KMS-11 (cell line): Measurements from ENCODE around the gene MAL.

Source experiments
- H2AFZ ChIP-seq: fragments of 200-600 bp; sonication (generic); 2 replicates; pipeline ENCODE4 v1.6.1; 2016; ENCODE audit warnings: antibody characterized with exemption, mixed run types, low read depth
- H3K27ac ChIP-seq: fragments of 200-600 bp; sonication (generic); 2 replicates; pipeline ENCODE4 v1.6.1; 2016; ENCODE audit warnings: mild to moderate bottlenecking, mixed run types
- H3K27me3 ChIP-seq: fragments of 200-600 bp; sonication (generic); 2 replicates; pipeline ENCODE4 v1.6.1; 2017; ENCODE audit warnings: mild to moderate bottlenecking, low read depth, mixed run types, moderate library complexity; ENCODE audit not compliant: insufficient read depth
- H3K36me3 ChIP-seq: fragments of 200-600 bp; sonication (generic); 2 replicates; pipeline ENCODE4 v1.6.1; 2017; ENCODE audit warnings: mild to moderate bottlenecking, mixed run types; ENCODE audit not compliant: insufficient read depth
- H3K4me1 ChIP-seq: fragments of 200-600 bp; sonication (generic); 2 replicates; pipeline ENCODE4 v1.6.1; 2016; ENCODE audit warnings: mild to moderate bottlenecking, low read depth, mixed run types; ENCODE audit not compliant: poor library complexity, severe bottlenecking
- H3K4me2 ChIP-seq: fragments of 200-600 bp; sonication (generic); 2 replicates; pipeline ENCODE4 v1.7.0; 2016; ENCODE audit warnings: mild to moderate bottlenecking, mixed run types
- H3K4me3 ChIP-seq: fragments of 200-600 bp; sonication (generic); IDR thresholded peaks from 2 replicates; pipeline ENCODE4 v1.6.1; 2017; ENCODE audit warnings: low read depth, low read length, mixed read lengths; ENCODE audit not compliant: insufficient read depth
- H3K79me2 ChIP-seq: fragments of 200-600 bp; sonication (generic); 2 replicates; pipeline ENCODE4 v1.6.1; 2016; ENCODE audit warnings: low read depth, mixed run types; ENCODE audit not compliant: insufficient read depth
- H3K9ac ChIP-seq: fragments of 200-600 bp; sonication (generic); 2 replicates; pipeline ENCODE4 v1.6.1; 2016; ENCODE audit warnings: mild to moderate bottlenecking, mixed run types
- H4K20me1 ChIP-seq: fragments of 200-600 bp; sonication (generic); 2 replicates; pipeline ENCODE4 v1.6.1; 2016; ENCODE audit warnings: mild to moderate bottlenecking, mixed run types; ENCODE audit not compliant: insufficient read depth
- TF ChIP-seq, protein P1 (sequence below): fragments of 200-600 bp; sonication (generic); conservative IDR thresholded peaks from 2 replicates; pipeline ENCODE4 v1.6.1; 2017; ENCODE audit warnings: low read depth, mild to moderate bottlenecking, antibody characterized with exemption, low read length, moderate library complexity, mixed read lengths

MAL gene

DNA sequence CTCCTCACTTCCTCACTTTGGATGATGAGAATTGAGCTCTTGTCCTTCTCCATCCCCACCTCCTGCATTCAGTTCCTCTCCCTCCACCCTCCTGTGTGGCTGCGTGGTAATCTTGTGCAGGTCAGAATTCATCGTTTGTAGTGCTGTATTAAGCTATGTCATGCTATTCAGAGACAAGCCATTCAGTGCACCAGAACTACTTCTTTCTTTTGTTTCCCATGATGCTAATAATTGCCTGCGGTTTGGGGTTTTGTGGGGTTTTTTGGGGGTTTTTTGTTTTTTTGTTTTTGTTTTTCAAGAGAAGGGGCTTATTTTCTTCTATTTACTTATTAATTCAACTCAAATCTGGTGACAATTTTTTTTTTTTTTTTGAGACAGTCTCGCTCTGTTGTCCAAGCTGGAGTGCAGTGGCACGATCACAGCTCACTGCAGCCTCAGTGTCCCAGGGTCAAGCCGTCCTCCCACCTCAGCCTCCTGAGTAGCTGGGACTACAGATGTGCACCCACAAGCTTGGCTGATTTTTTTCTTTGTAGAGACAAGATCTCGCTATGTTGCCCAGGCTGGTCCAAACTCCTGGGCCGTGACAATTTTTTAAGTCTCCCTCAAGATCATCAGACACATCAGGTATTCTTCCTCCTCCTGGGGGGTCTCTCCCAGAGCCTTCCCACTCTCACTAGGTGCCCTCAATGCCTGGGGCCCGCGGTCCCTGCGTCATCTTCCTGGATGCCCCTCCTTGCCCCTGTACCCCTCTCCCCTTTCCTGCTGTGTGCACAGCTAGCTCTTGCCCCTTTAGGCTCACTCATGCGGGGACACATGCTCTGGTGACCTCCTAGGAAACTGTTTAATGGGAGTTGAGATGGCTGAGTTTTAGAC is 37.8 kb downstream of the MAL start:
- Histone ChIP-seq H3K36me3 (no peaks in the 10 kb centered on the region), H3K27me3 (no peaks in the 10 kb centered on the region), H3K27ac (no peak overlapping the region), H2AFZ (no peak overlapping the region; the same call in 1 of the 2 replicates), H3K4me3 (no peak overlapping the region), H3K4me2 (no peak overlapping the region), H4K20me1 (no peaks in the 10 kb centered on the region), H3K79me2 (no peaks in the 10 kb centered on the region), H3K9ac (no peak overlapping the region), H3K4me1 (no peaks in the 10 kb centered on the region)
- TF ChIP-seq, protein P1, sequence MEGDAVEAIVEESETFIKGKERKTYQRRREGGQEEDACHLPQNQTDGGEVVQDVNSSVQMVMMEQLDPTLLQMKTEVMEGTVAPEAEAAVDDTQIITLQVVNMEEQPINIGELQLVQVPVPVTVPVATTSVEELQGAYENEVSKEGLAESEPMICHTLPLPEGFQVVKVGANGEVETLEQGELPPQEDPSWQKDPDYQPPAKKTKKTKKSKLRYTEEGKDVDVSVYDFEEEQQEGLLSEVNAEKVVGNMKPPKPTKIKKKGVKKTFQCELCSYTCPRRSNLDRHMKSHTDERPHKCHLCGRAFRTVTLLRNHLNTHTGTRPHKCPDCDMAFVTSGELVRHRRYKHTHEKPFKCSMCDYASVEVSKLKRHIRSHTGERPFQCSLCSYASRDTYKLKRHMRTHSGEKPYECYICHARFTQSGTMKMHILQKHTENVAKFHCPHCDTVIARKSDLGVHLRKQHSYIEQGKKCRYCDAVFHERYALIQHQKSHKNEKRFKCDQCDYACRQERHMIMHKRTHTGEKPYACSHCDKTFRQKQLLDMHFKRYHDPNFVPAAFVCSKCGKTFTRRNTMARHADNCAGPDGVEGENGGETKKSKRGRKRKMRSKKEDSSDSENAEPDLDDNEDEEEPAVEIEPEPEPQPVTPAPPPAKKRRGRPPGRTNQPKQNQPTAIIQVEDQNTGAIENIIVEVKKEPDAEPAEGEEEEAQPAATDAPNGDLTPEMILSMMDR: no peak

- Histone ChIP-seq H3K4me2 (no peak overlapping the region), H3K79me2 (no peaks in the 10 kb centered on the region), H3K36me3 (no peaks in the 10 kb centered on the region)
Observed at GRCh38 chr2:95068256-95068655, 42.7 kb downstream of the MAL start.

GRCh38 chr2:95069465-95069864 is 44.0 kb downstream of the MAL start:
- no peaks in the 10 kb centered on the region for H3K27me3 ChIP-seq
- no peak overlapping the region for H3K4me3 ChIP-seq
- H2AFZ ChIP-seq: no peak overlapping the region
- no peak overlapping the region for H3K27ac ChIP-seq
- H3K36me3 ChIP-seq: no peaks in the 10 kb centered on the region
- H3K79me2 ChIP-seq: no peaks in the 10 kb centered on the region
- no peaks in the 10 kb centered on the region for H4K20me1 ChIP-seq
- H3K4me1 ChIP-seq: no peaks in the 10 kb centered on the region
- TF ChIP-seq, protein P1: no peak
- H3K9ac ChIP-seq: no peak overlapping the region
- H3K4me2 ChIP-seq: no peak overlapping the region

More at GRCh38 chr2:95068256-95068655, 42.7 kb downstream of the MAL start:
- Histone ChIP-seq H3K27me3 (no peaks in the 10 kb centered on the region), H4K20me1 (no peaks in the 10 kb centered on the region), H3K4me1 (no peaks in the 10 kb centered on the region), H2AFZ (no peak overlapping the region), H3K4me3 (no peak overlapping the region), H3K27ac (no peak overlapping the region), H3K9ac (no peak overlapping the region)
- TF ChIP-seq, protein P1: no peak

DNA sequence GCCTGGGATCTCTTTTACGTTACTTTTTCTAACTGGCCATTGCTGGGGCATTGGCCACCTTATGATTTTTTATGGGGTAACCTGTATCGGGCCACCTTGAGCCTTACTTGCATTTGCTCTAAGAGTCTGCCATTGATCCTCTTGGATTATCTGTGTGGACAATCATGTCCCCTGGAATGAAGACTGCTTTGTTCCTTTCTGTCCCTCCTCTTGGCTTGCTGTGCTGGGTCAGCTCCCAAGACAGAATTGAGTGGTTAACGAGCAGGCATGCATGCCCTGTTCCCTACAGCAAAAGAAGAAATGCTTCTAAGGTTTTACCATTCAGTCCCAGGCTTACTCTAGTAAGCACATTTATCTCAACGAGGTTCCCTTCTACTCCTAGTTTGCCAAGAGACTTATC is 46.3 kb downstream of the MAL start:
- no peaks in the 10 kb centered on the region for H3K36me3 ChIP-seq
- H3K4me2 ChIP-seq: no peak overlapping the region
- no peak overlapping the region for H2AFZ ChIP-seq
- H3K4me3 ChIP-seq: no peak overlapping the region
- no peaks in the 10 kb centered on the region for H3K27me3 ChIP-seq
- H3K79me2 ChIP-seq: no peaks in the 10 kb centered on the region
- TF ChIP-seq, protein P1: no peak
- H3K9ac ChIP-seq: no peak overlapping the region
- H3K4me1 ChIP-seq: no peaks in the 10 kb centered on the region
- H4K20me1 ChIP-seq: no peaks in the 10 kb centered on the region
- no peak overlapping the region for H3K27ac ChIP-seq
